Tibial nerve (tissue), 4 donors: ENCODE results near the gene HLA-DOA. TPM values are rescaled to one million over a fixed set of nuclear protein-coding genes. Genes with fewer than 3 reads are reported as not detected.

Source experiments
- DNase-seq, 2 donors: peaks; one replicate each; pipeline ENCODE4 v3.0.0-alpha.2; 2019; ENCODE audit warnings: low spot score in 2 of 2
- H3K27ac ChIP-seq, 4 donors: fragments of 200-600 bp; sonication (generic) in 3 of 4; one replicate each; pipeline ENCODE4 v1.5.1; 2017 to 2019; ENCODE audit warnings: mild to moderate bottlenecking in 1 of 4
- H3K27me3 ChIP-seq, 2 donors: fragments of 200-600 bp; sonication (generic) in 1 of 2; one replicate each; pipeline versions ENCODE4 v1.5.1 to v1.6.0; 2017 to 2019
- H3K36me3 ChIP-seq, 3 donors: fragments of 200-600 bp; sonication (generic); one replicate each; pipeline ENCODE4 v1.5.1; 2018 to 2019
- H3K4me1 ChIP-seq, 4 donors: fragments of 200-600 bp; sonication (generic) in 3 of 4; one replicate each; pipeline ENCODE4 v1.5.1; 2017 to 2019
- H3K4me3 ChIP-seq, 4 donors: fragments of 200-600 bp; sonication (generic) in 3 of 4; one replicate each; pipeline ENCODE4 v1.5.1; 2017 to 2019; ENCODE audit warnings: mild to moderate bottlenecking in 1 of 4, moderate library complexity in 1 of 4
- H3K9me3 ChIP-seq, 4 donors: fragments of 200-600 bp; sonication (generic) in 3 of 4; one replicate each; pipeline ENCODE4 v1.5.1; 2017 to 2019
- CTCF ChIP-seq, 5 experiments: fragments of 200-600 bp in 3 of 5; fragments of 450-650 bp in 2 of 5; sonication (generic) in 3 of 5; IDR thresholded peaks; one replicate each; pipeline ENCODE4 v1.5.1; 2016 to 2019; ENCODE audit warnings: antibody characterized with exemption in 5 of 5, mild to moderate bottlenecking in 3 of 5, moderate library complexity in 2 of 5
- EP300 ChIP-seq, 2 donors: sonication (generic); formaldehyde crosslinking; IDR thresholded peaks; one replicate each; pipeline ENCODE4 v1.6.1; 2017; ENCODE audit warnings: antibody characterized with exemption in 2 of 2, mild to moderate bottlenecking in 1 of 2
- POLR2A ChIP-seq, 2 donors: fragments of 450-650 bp; IDR thresholded peaks; one replicate each; pipeline ENCODE4 v1.6.1; 2017; ENCODE audit warnings: antibody characterized with exemption in 2 of 2, mild to moderate bottlenecking in 2 of 2, moderate library complexity in 2 of 2
- WGBS, 2 donors: methylation state at CpG; one replicate each; pipeline ENCODE4 v1.1.5; 2018; 5-methylcytosine and 5-hydroxymethylcytosine counted together
- total RNA-seq, 4 donors: library from RNA; depleted of rRNA; stranded (reverse); fragments of >200 nt; gene quantifications; one replicate each; pipeline ENCODE4 v1.1.0, GENCODE V29; 2016

Gene HLA-DOA
- total RNA-seq, 4 donors from 2014 or later = 3.0 to 17.7 (median 8.4) TPM

GRCh38 chr6:32991972-32992371 lies 17.4 kb downstream of the HLA-DOA start:
- DNase-seq = no peak

GRCh38 chr6:32989368-32989767 lies 20.0 kb downstream of the HLA-DOA start:
- no peaks in the 10 kb centered on the region for H3K9me3 ChIP-seq
- TF ChIP-seq POLR2A (IDR thresholded peaks at IDR 0.05) (no peak), EP300 (IDR thresholded peaks at IDR 0.05) (no peak), CTCF (IDR thresholded peaks at IDR 0.05) (no peak)
- 84 to 93% methylated on average over 1 of the region's 1 CpG for WGBS, 2 donors
- no peaks in the 10 kb centered on the region for H3K36me3 ChIP-seq
- peaks cover 0 to 3% (median 0%) of the 10 kb centered on the region in 4 donors for H3K4me1 ChIP-seq
- H3K4me3 ChIP-seq = no peak overlapping the region
- no peaks in the 10 kb centered on the region for H3K27me3 ChIP-seq
- no peak overlapping the region for H3K27ac ChIP-seq
- no peak for DNase-seq

More at GRCh38 chr6:32991972-32992371, 17.4 kb downstream of the HLA-DOA start:
- H3K27ac ChIP-seq = no peak overlapping the region
- no peaks in the 10 kb centered on the region for H3K36me3 ChIP-seq
- no peaks in the 10 kb centered on the region for H3K27me3 ChIP-seq
- TF ChIP-seq CTCF (IDR thresholded peaks at IDR 0.05) (no peak), POLR2A (IDR thresholded peaks at IDR 0.05) (no peak), EP300 (IDR thresholded peaks at IDR 0.05) (no peak)
- no peak overlapping the region for H3K4me3 ChIP-seq
- H3K9me3 ChIP-seq = no peaks in the 10 kb centered on the region
- H3K4me1 ChIP-seq = no peaks in the 10 kb centered on the region
- WGBS, 2 donors = 79 to 83% methylated on average over 4 of the region's 4 CpGs

- H3K9me3 ChIP-seq = no peaks in the 10 kb centered on the region
- DNase-seq = peak; percentile 92 to 98
- TF ChIP-seq CTCF (IDR thresholded peaks at IDR 0.05) = peak; percentile 83 to 93 (median 87)
- peak in 1 of 2 donors; percentile 27 for TF ChIP-seq EP300 (IDR thresholded peaks at IDR 0.05)
- no peak for TF ChIP-seq POLR2A (IDR thresholded peaks at IDR 0.05)
- H3K27me3 ChIP-seq = no peaks in the 10 kb centered on the region
- H3K4me3 ChIP-seq = no peak overlapping the region
- H3K36me3 ChIP-seq = peaks cover 5 to 23% (median 12%) of the 10 kb centered on the region in 3 donors
- no peak overlapping the region for H3K27ac ChIP-seq
- peaks cover 0 to 34% (median 0%) of the 10 kb centered on the region in 4 donors for H3K4me1 ChIP-seq
- 12 to 13% methylated on average over 9 of the region's 9 CpGs for whole genome bisulfite sequencing, 2 donors
These were observed 24.6 kb downstream of the HLA-DOA start for GRCh38 chr6:32984622-32985389.

GRCh38 chr6:32983964-32984621 lies 25.3 kb downstream of the HLA-DOA start:
- no peak overlapping the region for H3K4me3 ChIP-seq
- peaks cover 5 to 30% (median 19%) of the 10 kb centered on the region in 3 donors for H3K36me3 ChIP-seq
- no peaks in the 10 kb centered on the region for H3K27me3 ChIP-seq
- no peaks in the 10 kb centered on the region for H3K9me3 ChIP-seq
- no peak for DNase-seq
- no peak overlapping the region for H3K27ac ChIP-seq
- WGBS, 2 donors = 39 to 48% methylated on average over 3 of the region's 3 CpGs
- peaks cover 0 to 40% (median 3%) of the 10 kb centered on the region in 4 donors for H3K4me1 ChIP-seq
- no peak for TF ChIP-seq CTCF (IDR thresholded peaks at IDR 0.05)
- no peak for TF ChIP-seq EP300 (IDR thresholded peaks at IDR 0.05)
- no peak for TF ChIP-seq POLR2A (IDR thresholded peaks at IDR 0.05)

GRCh38 chr6:32983493-32983848 lies 25.9 kb downstream of the HLA-DOA start:
- H3K27me3 ChIP-seq = no peaks in the 10 kb centered on the region

More at GRCh38 chr6:32983493-32983848, 25.9 kb downstream of the HLA-DOA start:
- Histone ChIP-seq H3K9me3 (no peaks in the 10 kb centered on the region), H3K36me3 (peaks cover 5 to 37% (median 20%) of the 10 kb centered on the region in 3 donors), H3K4me3 (no peak overlapping the region), H3K27ac (no peak overlapping the region), H3K4me1 (peaks cover 0 to 42% (median 5%) of the 10 kb centered on the region in 4 donors)
- DNase-seq = no peak
- TF ChIP-seq EP300 (IDR thresholded peaks at IDR 0.05) (no peak), CTCF (IDR thresholded peaks at IDR 0.05) (no peak), POLR2A (IDR thresholded peaks at IDR 0.05) (no peak)
- 57 to 67% methylated on average over 1 of the region's 1 CpG for WGBS, 2 donors
